Astrocyte of the cerebellum (primary cell): ENCODE measurements around the gene MEDAG.
A peak's percentile ranks its signal among the peaks of the same experiment; 100 is the strongest.

ENCODE experiments used
- DNase-seq: peaks from one replicate; pipeline ENCODE4 v3.0.0-alpha.2; 2011; ENCODE audit warnings: low read depth
- H3K4me3 ChIP-seq: 2 replicates; pipeline ENCODE4 v1.5.1; 2011; ENCODE audit warnings: mild to moderate bottlenecking, low read depth, low read length, moderate library complexity
- in situ Hi-C: cut with HindIII; loops from 2 replicates; pipeline ENCODE4 v1.10.0; 2017; ENCODE audit warnings: low sequenced_read_pairs
- TF ChIP-seq, protein P1 (sequence below): IDR thresholded peaks from 2 replicates; pipeline ENCODE4 v1.5.1; 2012; ENCODE audit warnings: low read length, low read depth, moderate library complexity, mild to moderate bottlenecking; ENCODE audit errors: missing control alignments

The MEDAG gene

DNA sequence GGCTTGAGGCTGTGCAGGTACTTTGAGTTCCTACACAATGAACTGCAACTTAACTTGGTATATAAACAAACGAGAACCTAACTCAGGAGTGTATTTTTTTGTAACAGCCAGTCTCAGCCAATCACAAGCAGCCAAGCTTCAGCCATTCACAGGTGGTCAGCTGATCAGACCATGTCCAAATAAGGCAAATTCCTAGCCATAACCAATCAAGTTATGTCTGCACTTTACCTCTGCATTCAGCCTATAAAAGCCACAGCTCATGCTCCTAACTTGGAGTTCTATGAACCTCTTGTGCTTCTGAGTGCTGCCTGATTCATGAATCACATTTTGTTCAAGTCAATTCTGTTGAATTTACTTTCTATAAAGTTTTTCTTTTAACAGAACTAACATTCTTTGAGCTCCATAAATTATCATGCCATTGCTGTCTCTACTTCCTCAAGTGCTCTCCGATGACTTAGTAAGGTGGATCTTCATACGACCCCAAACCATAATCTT, 16.8 kb upstream of the MEDAG start:
- in situ Hi-C loops: no loop called here
- no peak overlapping the region for H3K4me3 ChIP-seq
- DNase-seq: no peak
- TF ChIP-seq, protein P1, sequence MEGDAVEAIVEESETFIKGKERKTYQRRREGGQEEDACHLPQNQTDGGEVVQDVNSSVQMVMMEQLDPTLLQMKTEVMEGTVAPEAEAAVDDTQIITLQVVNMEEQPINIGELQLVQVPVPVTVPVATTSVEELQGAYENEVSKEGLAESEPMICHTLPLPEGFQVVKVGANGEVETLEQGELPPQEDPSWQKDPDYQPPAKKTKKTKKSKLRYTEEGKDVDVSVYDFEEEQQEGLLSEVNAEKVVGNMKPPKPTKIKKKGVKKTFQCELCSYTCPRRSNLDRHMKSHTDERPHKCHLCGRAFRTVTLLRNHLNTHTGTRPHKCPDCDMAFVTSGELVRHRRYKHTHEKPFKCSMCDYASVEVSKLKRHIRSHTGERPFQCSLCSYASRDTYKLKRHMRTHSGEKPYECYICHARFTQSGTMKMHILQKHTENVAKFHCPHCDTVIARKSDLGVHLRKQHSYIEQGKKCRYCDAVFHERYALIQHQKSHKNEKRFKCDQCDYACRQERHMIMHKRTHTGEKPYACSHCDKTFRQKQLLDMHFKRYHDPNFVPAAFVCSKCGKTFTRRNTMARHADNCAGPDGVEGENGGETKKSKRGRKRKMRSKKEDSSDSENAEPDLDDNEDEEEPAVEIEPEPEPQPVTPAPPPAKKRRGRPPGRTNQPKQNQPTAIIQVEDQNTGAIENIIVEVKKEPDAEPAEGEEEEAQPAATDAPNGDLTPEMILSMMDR: no peak

DNA sequence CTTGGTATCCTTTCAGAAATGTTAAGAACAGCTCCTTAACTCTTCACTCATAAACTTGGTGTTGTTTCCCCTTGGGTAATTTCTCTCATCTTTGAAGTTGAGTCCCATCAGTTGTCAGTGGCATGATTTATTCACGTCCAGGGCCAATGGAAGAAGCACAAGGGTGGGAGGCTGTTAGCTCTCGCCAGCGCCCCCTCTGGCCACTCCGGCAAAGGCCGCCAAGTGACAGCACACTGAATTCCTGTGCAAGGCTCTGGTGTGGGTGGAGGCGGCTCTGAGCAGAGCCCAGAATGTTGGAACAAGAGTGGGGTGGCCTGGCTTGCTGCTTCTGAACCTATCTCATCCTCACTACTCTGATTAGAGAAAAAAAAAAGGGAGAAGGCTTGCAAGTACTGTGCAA, 13.1 kb upstream of the MEDAG start:
- TF ChIP-seq, protein P1: peak; percentile 52
- no peak overlapping the region for H3K4me3 ChIP-seq
- no peak for DNase-seq
- in situ Hi-C loops: no loop called here

DNA sequence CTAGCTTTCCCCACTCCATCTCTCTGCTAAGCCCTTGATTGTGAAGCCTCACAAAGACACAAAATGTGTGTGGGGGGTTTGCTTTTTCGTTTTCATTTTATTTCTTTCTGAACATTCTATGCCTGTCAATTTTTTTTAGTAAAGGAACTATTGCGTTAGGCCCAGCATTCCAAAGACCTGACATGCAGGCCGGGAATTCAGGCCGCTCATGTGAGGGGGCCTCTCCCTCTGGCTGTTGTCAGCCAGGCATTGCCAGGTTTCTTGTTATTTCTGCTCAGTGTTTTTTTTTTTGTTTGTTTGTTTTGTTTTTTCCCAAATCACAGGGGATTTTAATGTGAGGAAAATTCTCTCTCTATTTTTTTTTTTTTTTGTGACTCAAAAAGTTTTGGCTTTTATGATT, 10.3 kb upstream of the MEDAG start:
- in situ Hi-C loops: loop anchor here (5.0 kb wide), 1 partner anchor 37 kb away; the partner anchor contains the start of gene TEX26
- TF ChIP-seq, protein P1: no peak
- H3K4me3 ChIP-seq: no peak overlapping the region
- no peak for DNase-seq

DNA sequence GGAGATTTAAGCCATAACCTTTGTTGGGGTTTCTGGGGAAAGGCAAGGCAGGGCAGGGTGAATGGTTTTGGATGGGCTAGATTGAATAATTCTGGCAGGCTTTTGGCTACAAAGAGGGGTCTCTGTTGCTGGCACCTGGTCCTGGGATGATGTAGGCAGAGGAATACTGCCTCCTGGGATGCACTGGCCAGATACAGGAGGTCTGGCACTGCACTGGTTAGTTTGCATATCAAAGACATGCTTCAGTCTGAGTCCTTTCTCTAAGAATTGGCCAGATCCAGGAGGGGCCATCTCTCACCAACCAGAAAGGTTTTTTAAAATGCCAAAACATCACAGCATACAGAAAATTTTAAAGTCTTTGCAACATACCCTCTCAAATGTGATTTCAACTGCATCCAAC, 8.0 kb upstream of the MEDAG start:
- no peak for DNase-seq
- no peak overlapping the region for H3K4me3 ChIP-seq
- TF ChIP-seq, protein P1: no peak
- in situ Hi-C loops: loop anchor here (5.0 kb wide), 1 partner anchor 34 kb away; the partner anchor contains the start of gene TEX26

DNA sequence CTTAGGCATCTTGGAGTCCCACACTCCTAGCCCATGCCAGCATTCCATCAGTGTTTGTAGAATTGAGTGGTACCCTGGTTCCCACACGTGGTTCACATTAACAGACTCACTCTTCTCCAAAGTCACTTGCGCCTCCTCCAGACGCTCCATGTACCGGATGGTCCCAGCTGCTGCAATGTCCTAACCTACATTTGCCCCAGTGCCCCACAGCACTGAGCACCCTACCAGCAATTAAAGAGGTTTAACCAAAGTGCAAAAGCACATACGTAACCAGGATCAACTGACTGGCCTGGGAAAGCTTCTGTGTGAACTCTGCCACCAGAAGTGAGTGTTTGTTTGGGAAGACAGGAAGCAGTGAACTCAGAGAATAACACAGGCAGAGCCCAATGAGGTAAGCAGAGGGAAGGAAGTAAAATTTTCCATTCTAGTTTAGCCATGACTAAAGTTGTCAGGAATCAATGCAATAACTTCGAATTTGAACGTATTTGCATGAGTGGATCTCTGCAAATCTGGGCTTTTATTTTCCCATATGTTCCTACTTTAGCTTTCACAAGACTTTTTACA, 7.3 kb upstream of the MEDAG start:
- TF ChIP-seq, protein P1: no peak
- DNase-seq: no peak
- in situ Hi-C loops: loop anchor here (5.0 kb wide), 1 partner anchor 34 kb away; the partner anchor contains the start of gene TEX26

DNA sequence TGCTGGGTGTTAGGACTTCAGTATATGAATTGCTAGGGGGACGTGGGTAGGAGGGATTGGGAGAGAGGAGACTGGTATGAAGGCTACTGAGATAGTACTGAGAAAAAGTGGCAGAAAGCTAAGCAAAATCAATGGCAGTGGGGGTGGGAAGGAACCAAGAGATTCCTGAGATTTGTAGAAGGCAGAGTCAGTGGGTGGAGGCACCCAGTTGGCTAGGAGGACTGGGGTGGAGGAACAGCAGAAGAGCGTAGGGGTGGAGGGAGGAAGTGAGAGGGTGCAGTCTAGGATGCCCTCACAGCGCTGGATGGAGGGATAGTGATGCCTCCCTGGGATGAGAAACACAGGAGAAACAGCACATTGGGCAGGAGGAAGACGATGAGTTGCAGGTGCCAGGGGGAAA, 5.6 kb upstream of the MEDAG start:
- in situ Hi-C loops: no loop called here

More for the DNA sequence above, 7.3 kb upstream of the MEDAG start:
- no peak overlapping the region for H3K4me3 ChIP-seq

More for the DNA sequence above, 5.6 kb upstream of the MEDAG start:
- H3K4me3 ChIP-seq: no peak overlapping the region
- TF ChIP-seq, protein P1: no peak
- no peak for DNase-seq
